SU-DHL-6 (cell line): ENCODE measurements around the gene C11orf68.

Experiments used
- EZH2phosphoT487 ChIP-seq: fragments of 200-600 bp; sonication (generic), shearing (Covaris generic); conservative IDR thresholded peaks from 2 replicates; pipeline ENCODE4 v1.6.1; 2018; ENCODE audit warnings: mild to moderate bottlenecking, antibody characterized with exemption, low read length, moderate library complexity, mixed read lengths
- TF ChIP-seq, protein P1 (sequence below): fragments of 200-600 bp; sonication (generic); IDR thresholded peaks from one replicate; pipeline ENCODE4 v1.5.1; 2017; ENCODE audit warnings: antibody characterized with exemption, mild to moderate bottlenecking, low read length, moderate library complexity; ENCODE audit not compliant: insufficient read depth, poor library complexity, severe bottlenecking

DNA sequence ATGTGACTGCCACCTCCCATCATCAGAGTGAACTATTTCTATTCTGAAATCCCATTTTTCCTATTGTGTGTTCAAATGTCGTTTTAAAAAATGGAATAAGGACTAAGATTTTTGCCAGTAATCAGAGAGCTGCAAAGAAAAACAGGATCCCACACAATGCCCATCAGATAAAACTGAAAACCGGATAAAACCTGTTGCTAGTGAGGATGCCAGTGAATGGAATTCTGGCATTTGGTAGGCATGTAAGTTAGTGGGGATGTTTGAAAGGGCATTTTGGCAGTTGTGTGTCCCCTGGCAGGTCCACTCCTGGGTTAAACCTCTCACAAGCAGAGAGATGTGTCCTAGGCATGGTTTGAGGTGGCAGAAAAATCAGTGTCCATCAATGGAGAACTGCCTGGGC lies 6.5 kb upstream of the C11orf68 start:
- TF ChIP-seq, protein P1, sequence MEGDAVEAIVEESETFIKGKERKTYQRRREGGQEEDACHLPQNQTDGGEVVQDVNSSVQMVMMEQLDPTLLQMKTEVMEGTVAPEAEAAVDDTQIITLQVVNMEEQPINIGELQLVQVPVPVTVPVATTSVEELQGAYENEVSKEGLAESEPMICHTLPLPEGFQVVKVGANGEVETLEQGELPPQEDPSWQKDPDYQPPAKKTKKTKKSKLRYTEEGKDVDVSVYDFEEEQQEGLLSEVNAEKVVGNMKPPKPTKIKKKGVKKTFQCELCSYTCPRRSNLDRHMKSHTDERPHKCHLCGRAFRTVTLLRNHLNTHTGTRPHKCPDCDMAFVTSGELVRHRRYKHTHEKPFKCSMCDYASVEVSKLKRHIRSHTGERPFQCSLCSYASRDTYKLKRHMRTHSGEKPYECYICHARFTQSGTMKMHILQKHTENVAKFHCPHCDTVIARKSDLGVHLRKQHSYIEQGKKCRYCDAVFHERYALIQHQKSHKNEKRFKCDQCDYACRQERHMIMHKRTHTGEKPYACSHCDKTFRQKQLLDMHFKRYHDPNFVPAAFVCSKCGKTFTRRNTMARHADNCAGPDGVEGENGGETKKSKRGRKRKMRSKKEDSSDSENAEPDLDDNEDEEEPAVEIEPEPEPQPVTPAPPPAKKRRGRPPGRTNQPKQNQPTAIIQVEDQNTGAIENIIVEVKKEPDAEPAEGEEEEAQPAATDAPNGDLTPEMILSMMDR = no peak
- TF ChIP-seq EZH2phosphoT487 = no peak
